SK-N-SH treated with all-trans-retinoic acid at 6 μM for 48 hours (cell line): ENCODE measurements around the gene MYO9B.

ENCODE experiments used
- BACH2 ChIP-seq: fragments of 250-450 bp; sonication (Bioruptor Pico); IDR thresholded peaks from 2 replicates; pipeline ENCODE4 v1.9.0; 2021; ENCODE audit warnings: mild to moderate bottlenecking, borderline replicate concordance
- OSR1 ChIP-seq: fragments of 250-450 bp; sonication (Bioruptor Pico); IDR thresholded peaks from 2 replicates; pipeline ENCODE4 v1.8.0; 2022; ENCODE audit warnings: moderate library complexity, mild to moderate bottlenecking, inconsistent platforms
- ZFP30 ChIP-seq: fragments of 450-650 bp; formaldehyde crosslinking; IDR thresholded peaks from 2 replicates; pipeline ENCODE4 v1.5.0; 2022; ENCODE audit warnings: mild to moderate bottlenecking, moderate library complexity
- ZNF8 ChIP-seq: fragments of 450-650 bp; formaldehyde crosslinking; IDR thresholded peaks from 2 replicates; pipeline ENCODE4 v1.5.0; 2020; ENCODE audit warnings: mild to moderate bottlenecking, moderate library complexity
- TF ChIP-seq, protein P1 (sequence below): fragments of 250-450 bp; sonication (Bioruptor Pico); IDR thresholded peaks from 2 replicates; pipeline ENCODE4 v1.8.0; 2020; ENCODE audit warnings: mild to moderate bottlenecking, moderate library complexity, borderline replicate concordance

DNA sequence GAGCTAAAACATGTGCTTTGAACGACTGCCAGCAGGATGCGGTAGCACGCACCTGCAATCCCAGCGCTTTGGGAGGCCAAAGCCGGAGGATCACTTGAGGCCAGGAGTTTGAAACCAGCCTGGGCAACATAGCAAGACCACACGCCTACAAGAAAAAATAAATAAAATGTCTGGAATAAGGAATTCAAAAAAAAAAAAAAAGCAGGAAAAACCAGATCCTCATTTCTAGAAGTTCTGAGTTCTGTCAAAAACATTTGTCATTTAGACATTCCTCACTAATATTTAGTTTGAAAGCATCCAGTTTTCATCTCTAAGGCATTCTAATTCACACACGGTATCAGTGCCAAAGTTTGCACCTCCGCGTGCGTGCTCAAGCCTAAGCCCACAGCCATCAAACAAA lies 102.7 kb downstream of the MYO9B start:
- TF ChIP-seq OSR1 (no peak), BACH2 (no peak), ZNF8 (CRISPR knock-in tag) (no peak), ZFP30 (no peak)
- TF ChIP-seq, protein P1, sequence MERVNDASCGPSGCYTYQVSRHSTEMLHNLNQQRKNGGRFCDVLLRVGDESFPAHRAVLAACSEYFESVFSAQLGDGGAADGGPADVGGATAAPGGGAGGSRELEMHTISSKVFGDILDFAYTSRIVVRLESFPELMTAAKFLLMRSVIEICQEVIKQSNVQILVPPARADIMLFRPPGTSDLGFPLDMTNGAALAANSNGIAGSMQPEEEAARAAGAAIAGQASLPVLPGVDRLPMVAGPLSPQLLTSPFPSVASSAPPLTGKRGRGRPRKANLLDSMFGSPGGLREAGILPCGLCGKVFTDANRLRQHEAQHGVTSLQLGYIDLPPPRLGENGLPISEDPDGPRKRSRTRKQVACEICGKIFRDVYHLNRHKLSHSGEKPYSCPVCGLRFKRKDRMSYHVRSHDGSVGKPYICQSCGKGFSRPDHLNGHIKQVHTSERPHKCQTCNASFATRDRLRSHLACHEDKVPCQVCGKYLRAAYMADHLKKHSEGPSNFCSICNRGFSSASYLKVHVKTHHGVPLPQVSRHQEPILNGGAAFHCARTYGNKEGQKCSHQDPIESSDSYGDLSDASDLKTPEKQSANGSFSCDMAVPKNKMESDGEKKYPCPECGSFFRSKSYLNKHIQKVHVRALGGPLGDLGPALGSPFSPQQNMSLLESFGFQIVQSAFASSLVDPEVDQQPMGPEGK (CRISPR knock-in tag) = no peak
